Liver (tissue), 9 donors: Measurements from ENCODE around the gene OR2F2. TPM values are rescaled to one million over a fixed set of nuclear protein-coding genes. Genes with fewer than 3 reads are reported as not detected.

Experiments used
- DNase-seq: peaks from one replicate; pipeline ENCODE4 v3.0.0-alpha.2; 2017; ENCODE audit warnings: low spot score
- H3K27ac ChIP-seq, 2 donors: one replicate each; pipeline ENCODE4 v1.7.0; 2013; ENCODE audit warnings: inconsistent platforms in 2 of 2, low read length in 2 of 2, control low read depth in 1 of 2, low read depth in 1 of 2, mild to moderate bottlenecking in 1 of 2
- H3K27me3 ChIP-seq, 4 donors: one replicate each; pipeline versions ENCODE4 v1.6.1 to v1.7.0; 2013; ENCODE audit warnings: low read length in 3 of 4, inconsistent platforms in 1 of 4, mild to moderate bottlenecking in 1 of 4, moderate library complexity in 1 of 4; ENCODE audit not compliant: control insufficient read depth in 4 of 4, insufficient read depth in 4 of 4
- H3K36me3 ChIP-seq, 4 donors: one replicate each; pipeline versions ENCODE4 v1.6.1 to v1.7.0; 2013; ENCODE audit warnings: low read length in 3 of 4, mild to moderate bottlenecking in 3 of 4, low read depth in 1 of 4, moderate library complexity in 1 of 4; ENCODE audit not compliant: control insufficient read depth in 4 of 4, insufficient read depth in 3 of 4
- H3K4me1 ChIP-seq, 4 donors: one replicate each; pipeline versions ENCODE4 v1.6.1 to v1.7.0; 2013; ENCODE audit warnings: low read length in 3 of 4, mild to moderate bottlenecking in 3 of 4, moderate library complexity in 1 of 4; ENCODE audit not compliant: control insufficient read depth in 4 of 4, insufficient read depth in 4 of 4
- H3K4me3 ChIP-seq, 3 donors: one replicate each; pipeline versions ENCODE4 v1.6.1 to v1.7.0; 2013; ENCODE audit warnings: low read length in 3 of 3, control low read depth in 1 of 3, low read depth in 1 of 3, mild to moderate bottlenecking in 1 of 3
- H3K9ac ChIP-seq, 2 donors: one replicate each; pipeline ENCODE4 v1.7.0; 2013; ENCODE audit warnings: low read length in 2 of 2, mild to moderate bottlenecking in 2 of 2, moderate library complexity in 2 of 2, control low read depth in 1 of 2, low read depth in 1 of 2
- H3K9me3 ChIP-seq, 4 donors: one replicate each; pipeline versions ENCODE4 v1.6.1 to v1.7.0; 2013; ENCODE audit warnings: low read length in 3 of 4; ENCODE audit not compliant: control insufficient read depth in 4 of 4
- ATF3 ChIP-seq: IDR thresholded peaks from 2 replicates; pipeline ENCODE4 v1.6.1; 2016; ENCODE audit warnings: antibody characterized with exemption
- CTCF ChIP-seq: fragments of 150-350 bp; IDR thresholded peaks from 2 replicates; pipeline ENCODE4 v1.5.1; 2017; ENCODE audit warnings: improper control_type of control experiment, low read depth, low read length; ENCODE audit not compliant: missing input control
- EGR1 ChIP-seq, 2 donors: IDR thresholded peaks; 2 replicates each; pipeline ENCODE4 v1.6.1; 2016 to 2018; ENCODE audit warnings: antibody characterized with exemption in 2 of 2, low read depth in 2 of 2
- FOXA1 ChIP-seq: IDR thresholded peaks from 2 replicates; pipeline ENCODE4 v1.6.1; 2016; ENCODE audit warnings: antibody characterized with exemption
- FOXA2 ChIP-seq: IDR thresholded peaks from 2 replicates; pipeline ENCODE4 v1.6.1; 2016; ENCODE audit warnings: antibody characterized with exemption
- GABPA ChIP-seq, 2 donors: IDR thresholded peaks in 1 of 2; conservative IDR thresholded peaks in 1 of 2; 2 replicates each; pipeline ENCODE4 v1.6.1; 2016; ENCODE audit warnings: antibody characterized with exemption in 2 of 2, mild to moderate bottlenecking in 1 of 2, moderate library complexity in 1 of 2
- HNF4A ChIP-seq, 2 donors: conservative IDR thresholded peaks; 2 replicates each; pipeline ENCODE4 v1.6.1; 2016; ENCODE audit warnings: antibody characterized with exemption in 2 of 2, mild to moderate bottlenecking in 2 of 2
- HNF4G ChIP-seq: IDR thresholded peaks from 2 replicates; pipeline ENCODE4 v1.6.1; 2016; ENCODE audit warnings: antibody characterized with exemption
- JUND ChIP-seq, 2 donors: IDR thresholded peaks; 2 replicates each; pipeline ENCODE4 v1.6.1; 2016; ENCODE audit warnings: antibody characterized with exemption in 2 of 2
- MAX ChIP-seq: IDR thresholded peaks from 2 replicates; pipeline ENCODE4 v1.6.1; 2016; ENCODE audit warnings: antibody characterized with exemption
- NR2F2 ChIP-seq: IDR thresholded peaks from 2 replicates; pipeline ENCODE4 v1.6.1; 2016; ENCODE audit warnings: antibody characterized with exemption
- RAD21 ChIP-seq, 2 donors: IDR thresholded peaks; 2 replicates each; pipeline ENCODE4 v1.6.1; 2016; ENCODE audit warnings: antibody characterized with exemption in 2 of 2, mild to moderate bottlenecking in 2 of 2
- REST ChIP-seq: IDR thresholded peaks from 2 replicates; pipeline ENCODE4 v1.6.1; 2016; ENCODE audit warnings: antibody characterized with exemption, mild to moderate bottlenecking
- RXRA ChIP-seq, 2 donors: IDR thresholded peaks; 2 replicates each; pipeline ENCODE4 v1.6.1; 2017 to 2018; ENCODE audit warnings: antibody characterized with exemption in 2 of 2, mild to moderate bottlenecking in 1 of 2
- SP1 ChIP-seq: IDR thresholded peaks from 2 replicates; pipeline ENCODE4 v1.6.1; 2018; ENCODE audit warnings: antibody characterized with exemption, mild to moderate bottlenecking
- TAF1 ChIP-seq: conservative IDR thresholded peaks from 2 replicates; pipeline ENCODE4 v1.6.1; 2016; ENCODE audit warnings: antibody characterized with exemption, mild to moderate bottlenecking
- YY1 ChIP-seq: IDR thresholded peaks from 2 replicates; pipeline ENCODE4 v1.6.1; 2016; ENCODE audit warnings: antibody characterized with exemption, mild to moderate bottlenecking
- ZBTB33 ChIP-seq: IDR thresholded peaks from 2 replicates; pipeline ENCODE4 v1.6.1; 2016; ENCODE audit warnings: antibody characterized with exemption
- WGBS: extraction: QIAGEN DNeasy Blood & Tissue Kit; methylation state at CpG from one replicate; pipeline ENCODE4 v1.1.7; 2013; 5-methylcytosine and 5-hydroxymethylcytosine counted together
- polyA plus RNA-seq, 2 donors: library from polyadenylated mRNA; stranded (reverse) in 1 of 2; unstranded in 1 of 2; fragments of 200-250 nt in 1 of 2; fragments of >200 nt in 1 of 2; fragmentation: Nextera tagmentation in 1 of 2; extraction: Ambion mirVana in 1 of 2; gene quantifications; one replicate each; pipeline versions ENCODE4 v1.2.1 to v1.2.3, GENCODE V29; 2013 to 2015
- total RNA-seq, 2 donors: library from RNA; depleted of rRNA; stranded (reverse); fragments of >200 nt; gene quantifications; one replicate each; pipeline ENCODE4 v1.2.3, GENCODE V29; 2014
- donor health status: healthy.
- donor health status: healthy.
- donor health status: healthy.
- donor health status: healthy.
- donor health status: healthy.

OR2F2 gene
- total and polyA plus RNA-seq, 4 donors, result not detected

GRCh38 chr7:143973870-143974416, 38.9 kb downstream of the OR2F2 start:
- Histone ChIP-seq H3K27me3 (no peaks in the 10 kb centered on the region), H3K9me3 (peaks cover 0 to 6% (median under 1%) of the 10 kb centered on the region in 4 donors), H3K36me3 (no peaks in the 10 kb centered on the region), H3K4me1 (no peaks in the 10 kb centered on the region), H3K9ac (no peak overlapping the region), H3K4me3 (no peak overlapping the region), H3K27ac (no peak overlapping the region)
- no peak for TF ChIP-seq FOXA2
- TF ChIP-seq RAD21 (IDR thresholded peaks at IDR 0.05), result no peak
- no peak for TF ChIP-seq FOXA1
- DNase-seq, result no peak
- 73% methylated on average over 4 of the region's 4 CpGs for WGBS

GRCh38 chr7:143974459-143974858, 39.4 kb downstream of the OR2F2 start:
- WGBS, result 77% methylated on average over 4 of the region's 4 CpGs
- Histone ChIP-seq H3K36me3 (no peaks in the 10 kb centered on the region), H3K9me3 (peaks cover 0 to 6% (median under 1%) of the 10 kb centered on the region in 4 donors), H3K4me1 (no peaks in the 10 kb centered on the region), H3K27ac (no peak overlapping the region), H3K9ac (no peak overlapping the region), H3K4me3 (no peak overlapping the region), H3K27me3 (no peaks in the 10 kb centered on the region)
- no peak for DNase-seq
- no peak for TF ChIP-seq MAX
- TF ChIP-seq RXRA (IDR thresholded peaks at IDR 0.05), result no peak
- TF ChIP-seq RAD21 (IDR thresholded peaks at IDR 0.05), result no peak
- no peak for TF ChIP-seq FOXA1
- TF ChIP-seq HNF4G, result no peak
- TF ChIP-seq GABPA (IDR thresholded peaks at IDR 0.05 in 1 of 2, conservative IDR thresholded peaks at IDR 0.05 in 1 of 2), result no peak
- no peak for TF ChIP-seq REST
- TF ChIP-seq ATF3, result no peak
- TF ChIP-seq JUND (IDR thresholded peaks at IDR 0.05), result no peak
- TF ChIP-seq NR2F2, result no peak
- no peak for TF ChIP-seq FOXA2
- TF ChIP-seq SP1, result no peak
- no peak for TF ChIP-seq EGR1 (IDR thresholded peaks at IDR 0.05; ENCODE audit: low read depth in 2 of 2)
- no peak for TF ChIP-seq CTCF
- TF ChIP-seq TAF1, result no peak
- no peak for TF ChIP-seq YY1
- TF ChIP-seq ZBTB33, result no peak
- no peak for TF ChIP-seq HNF4A (conservative IDR thresholded peaks at IDR 0.05)
